Neural crest cell (in vitro differentiated cells): Measurements from ENCODE around the gene TMEM255A. TPM values are rescaled to one million over a fixed set of nuclear protein-coding genes. Genes with fewer than 3 reads are reported as not detected.
"Not testable (repeated sequence)": the region's sequence is repeated elsewhere in the genome, so short reads cannot be mapped to it uniquely, and the experiment has no call there.

ENCODE experiments used
- DNase-seq: peaks from one replicate; pipeline ENCODE4 v3.0.0; 2021; ENCODE audit warnings: low read depth, mixed read lengths, low spot score
- H3K27ac Mint-ChIP-seq: one replicate; pipeline ENCODE4 v1.8.0; 2021; ENCODE audit warnings: mild to moderate bottlenecking, mixed read lengths; ENCODE audit not compliant: unreplicated experiment
- H3K27me3 Mint-ChIP-seq: 2 replicates; pipeline ENCODE4 v1.8.0; 2021; ENCODE audit warnings: low read depth, mild to moderate bottlenecking, mixed read lengths
- H3K36me3 Mint-ChIP-seq: 2 replicates; pipeline ENCODE4 v1.8.0; 2021; ENCODE audit warnings: low read depth, mild to moderate bottlenecking, mixed read lengths
- H3K4me1 Mint-ChIP-seq: 2 replicates; pipeline ENCODE4 v1.8.0; 2021; ENCODE audit warnings: mixed read lengths
- H3K4me3 Mint-ChIP-seq: one replicate; pipeline ENCODE4 v1.8.0; 2021; ENCODE audit warnings: mild to moderate bottlenecking, mixed read lengths
- H3K9me3 Mint-ChIP-seq: 2 replicates; pipeline ENCODE4 v1.8.0; 2021; ENCODE audit warnings: mixed read lengths
- CTCF ChIP-seq: fragments of 200-600 bp; sonication (generic); conservative IDR thresholded peaks from 2 replicates; pipeline ENCODE4 v1.5.0; 2021; ENCODE audit warnings: antibody characterized with exemption, mild to moderate bottlenecking
- long read RNA-seq: library from polyadenylated mRNA; unstranded; transcript quantifications from one replicate; pipeline ENCODE4 v2.0.0, GENCODE V29; 2020
- total RNA-seq: library from RNA; stranded (reverse); gene quantifications from 2 replicates; pipeline ENCODE4 v1.2.1, GENCODE V29; 2021

The TMEM255A gene
- total RNA-seq = 0.70 and 0.91 TPM in 2 replicates
- long read RNA-seq = 0 reads

GRCh38 chrX:120310861-120311726 is at the start of gene TMEM255A:
TMEM255A (minus strand) TSS chrX:120311461; CDS start chrX:120311309, 152 bp downstream.
- no peak for TF ChIP-seq CTCF
- no peaks in the 10 kb centered on the region for H3K9me3 Mint-ChIP-seq
- no peak for DNase-seq
- no peaks in the 10 kb centered on the region for H3K36me3 Mint-ChIP-seq
- no peak within 1 kb of the TSS for H3K27ac Mint-ChIP-seq
- H3K4me1 Mint-ChIP-seq = peaks cover 16% of the 10 kb centered on the region
- H3K4me3 Mint-ChIP-seq = peak within 1 kb of the TSS; percentile 84
- peaks cover 96% of the 10 kb centered on the region for H3K27me3 Mint-ChIP-seq

GRCh38 chrX:120358737-120359456 is 47.6 kb upstream of the TMEM255A start:
- H3K4me1 Mint-ChIP-seq = peaks cover 27% of the 10 kb centered on the region
- TF ChIP-seq CTCF = no peak
- no peaks in the 10 kb centered on the region for H3K36me3 Mint-ChIP-seq
- no peak for DNase-seq
- no peak overlapping the region for H3K27ac Mint-ChIP-seq
- peaks cover 4% of the 10 kb centered on the region for H3K27me3 Mint-ChIP-seq
- peak overlapping the region; percentile 31 for H3K4me3 Mint-ChIP-seq
- H3K9me3 Mint-ChIP-seq = no peaks in the 10 kb centered on the region

GRCh38 chrX:120357186-120357585 is 45.9 kb upstream of the TMEM255A start:
- Mint-ChIP-seq H3K27ac (no peak overlapping the region), H3K9me3 (peaks cover 4% of the 10 kb centered on the region), H3K27me3 (peaks cover 6% of the 10 kb centered on the region), H3K4me1 (peaks cover 27% of the 10 kb centered on the region), H3K36me3 (no peaks in the 10 kb centered on the region), H3K4me3 (no peak overlapping the region)
- DNase-seq = no peak
- no peak for TF ChIP-seq CTCF

GRCh38 chrX:120356084-120356483 is 44.8 kb upstream of the TMEM255A start:
- Mint-ChIP-seq H3K27ac (no peak overlapping the region), H3K9me3 (peaks cover 8% of the 10 kb centered on the region), H3K36me3 (no peaks in the 10 kb centered on the region), H3K27me3 (peaks cover 6% of the 10 kb centered on the region), H3K4me3 (no peak overlapping the region), H3K4me1 (peaks cover 27% of the 10 kb centered on the region)
- TF ChIP-seq CTCF = no peak
- DNase-seq = no peak

- no peaks in the 10 kb centered on the region for H3K4me1 Mint-ChIP-seq
- no peak overlapping the region for H3K4me3 Mint-ChIP-seq
- H3K36me3 Mint-ChIP-seq = no peaks in the 10 kb centered on the region
- H3K9me3 Mint-ChIP-seq = peaks cover 13% of the 10 kb centered on the region
- H3K27ac Mint-ChIP-seq = no peak overlapping the region
- peaks cover 9% of the 10 kb centered on the region for H3K27me3 Mint-ChIP-seq
- no peak for DNase-seq
- no peak for TF ChIP-seq CTCF
Observed at GRCh38 chrX:120350450-120351138, 39.3 kb upstream of the TMEM255A start.

GRCh38 chrX:120344566-120344965 is 33.3 kb upstream of the TMEM255A start:
- not testable (repeated sequence) for H3K27ac Mint-ChIP-seq, H3K36me3 Mint-ChIP-seq, H3K4me1 Mint-ChIP-seq, H3K4me3 Mint-ChIP-seq, H3K27me3 Mint-ChIP-seq, H3K9me3 Mint-ChIP-seq, DNase-seq
